AG04450 (cell line): ENCODE data around the gene GHRH. TPM values are rescaled to one million over a fixed set of nuclear protein-coding genes. Genes with fewer than 3 reads are reported as not detected.
A peak's percentile ranks its signal among the peaks of the same experiment; 100 is the strongest.

Experiments used
- CTCF ChIA-PET: fragments of 300-600, 350-600 bp; formaldehyde crosslinking; extraction: SDS; loops from one replicate; lab custom pipeline; 2022; ENCODE audit warnings: antibody characterized with exemption, inconsistent platforms; lab: Charles Lee
- POLR2A ChIA-PET: fragments of 350-600 bp; formaldehyde crosslinking; extraction: SDS; loops from one replicate; lab custom pipeline; 2021; ENCODE audit warnings: antibody characterized with exemption, inconsistent platforms; lab: Yijun Ruan, JAX
- DNase-seq: peaks from one replicate; pipeline ENCODE4 v3.0.0-alpha.2; 2011; ENCODE audit warnings: low read depth, low spot score
- H3K27ac ChIP-seq: one replicate; pipeline ENCODE4 v1.5.1; 2012; ENCODE audit warnings: low read depth, low read length, control low read depth
- H3K27me3 ChIP-seq: one replicate; pipeline ENCODE4 v1.6.0; 2012; ENCODE audit warnings: low read length; ENCODE audit not compliant: control insufficient read depth, insufficient read depth
- H3K4me3 ChIP-seq: 2 replicates; pipeline ENCODE4 v1.5.1; 2011; ENCODE audit warnings: mild to moderate bottlenecking, low read depth, low read length, control low read depth
- H3K9me3 ChIP-seq: 2 replicates; pipeline ENCODE4 v1.5.1; 2012; ENCODE audit warnings: low read length; ENCODE audit not compliant: control insufficient read depth, insufficient read depth
- polyA plus RNA-seq: library from polyadenylated mRNA; depleted of rRNA; stranded (reverse); fragments of >200 nt; gene quantifications from 2 replicates; pipeline ENCODE4 v1.2.3, GENCODE V29; 2011
- TF ChIP-seq, protein P1 (sequence below): IDR thresholded peaks from 2 replicates; pipeline ENCODE4 v1.5.1; 2011; ENCODE audit warnings: low read depth, low read length, control low read depth, inconsistent platforms

Gene GHRH
- polyA plus RNA-seq, 1 experiment, result not detected

DNA sequence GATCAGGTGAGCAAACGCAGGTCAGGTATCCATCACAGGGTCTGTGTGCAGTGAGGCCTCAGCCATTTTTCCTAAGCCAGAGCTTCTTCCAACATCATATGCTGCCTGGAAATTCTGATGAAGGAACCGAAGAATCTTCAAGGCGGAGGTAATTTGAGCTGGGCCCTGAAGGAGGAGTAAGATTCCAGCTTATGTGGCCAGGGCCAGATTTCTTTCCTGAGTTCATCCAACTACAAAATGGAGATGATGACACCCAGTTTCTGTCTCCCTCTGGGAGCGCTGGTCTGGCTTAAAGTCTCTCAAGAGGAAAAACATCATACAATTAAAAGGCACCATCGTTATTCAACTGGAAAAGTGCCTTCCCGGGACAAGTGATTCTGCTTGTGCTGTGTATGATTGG, 20.9 kb upstream of the GHRH start:
- Histone ChIP-seq H3K4me3 (no peak overlapping the region), H3K27ac (peak overlapping the region; percentile 31), H3K9me3 (no peaks in the 10 kb centered on the region), H3K27me3 (peaks cover 3% of the 10 kb centered on the region)
- ChIA-PET CTCF (interaction anchor here (0.6 to 2.8 kb wide), 11 partner anchors 10 to 252 kb away, joined by 3 to 34 read pairs (median 5); partner anchors contain the start of gene BLCAP), POLR2A (interaction anchor here (0.6 to 1.0 kb wide), 4 partner anchors 63 to 117 kb away, joined by 3 to 5 read pairs (median 3); no protein-coding TSS in a partner anchor)
- TF ChIP-seq, protein P1, sequence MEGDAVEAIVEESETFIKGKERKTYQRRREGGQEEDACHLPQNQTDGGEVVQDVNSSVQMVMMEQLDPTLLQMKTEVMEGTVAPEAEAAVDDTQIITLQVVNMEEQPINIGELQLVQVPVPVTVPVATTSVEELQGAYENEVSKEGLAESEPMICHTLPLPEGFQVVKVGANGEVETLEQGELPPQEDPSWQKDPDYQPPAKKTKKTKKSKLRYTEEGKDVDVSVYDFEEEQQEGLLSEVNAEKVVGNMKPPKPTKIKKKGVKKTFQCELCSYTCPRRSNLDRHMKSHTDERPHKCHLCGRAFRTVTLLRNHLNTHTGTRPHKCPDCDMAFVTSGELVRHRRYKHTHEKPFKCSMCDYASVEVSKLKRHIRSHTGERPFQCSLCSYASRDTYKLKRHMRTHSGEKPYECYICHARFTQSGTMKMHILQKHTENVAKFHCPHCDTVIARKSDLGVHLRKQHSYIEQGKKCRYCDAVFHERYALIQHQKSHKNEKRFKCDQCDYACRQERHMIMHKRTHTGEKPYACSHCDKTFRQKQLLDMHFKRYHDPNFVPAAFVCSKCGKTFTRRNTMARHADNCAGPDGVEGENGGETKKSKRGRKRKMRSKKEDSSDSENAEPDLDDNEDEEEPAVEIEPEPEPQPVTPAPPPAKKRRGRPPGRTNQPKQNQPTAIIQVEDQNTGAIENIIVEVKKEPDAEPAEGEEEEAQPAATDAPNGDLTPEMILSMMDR, result peak; percentile 71
- no peak for DNase-seq

DNA sequence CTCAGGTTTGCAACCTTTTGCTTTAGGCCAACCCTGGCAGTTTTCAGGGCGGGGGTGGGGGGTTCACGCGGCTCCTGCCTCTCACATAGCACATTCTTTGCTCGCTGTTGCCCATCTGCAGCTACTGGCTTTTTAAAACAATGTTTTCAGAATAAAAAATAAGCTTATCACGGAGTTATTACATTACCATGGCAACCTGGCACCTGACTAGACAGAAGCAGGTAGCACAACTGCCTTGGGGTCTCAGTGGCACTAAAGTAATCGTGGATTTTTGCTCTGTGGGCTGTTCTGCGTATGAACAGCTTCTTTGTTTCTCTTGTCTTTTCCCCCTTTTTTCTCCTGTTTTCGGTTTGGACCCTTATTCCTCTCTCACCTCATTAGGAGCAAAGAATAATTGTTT, 18.8 kb upstream of the GHRH start:
- POLR2A ChIA-PET, result no interaction called here
- CTCF ChIA-PET, result interaction anchor here (0.7 to 2.3 kb wide), 2 partner anchors 105 to 216 kb away, joined by 3 to 10 read pairs; no protein-coding TSS in a partner anchor
- Histone ChIP-seq H3K27me3 (no peaks in the 10 kb centered on the region), H3K9me3 (no peaks in the 10 kb centered on the region), H3K27ac (no peak overlapping the region), H3K4me3 (no peak overlapping the region)
- no peak for DNase-seq
- TF ChIP-seq, protein P1, result no peak

DNA sequence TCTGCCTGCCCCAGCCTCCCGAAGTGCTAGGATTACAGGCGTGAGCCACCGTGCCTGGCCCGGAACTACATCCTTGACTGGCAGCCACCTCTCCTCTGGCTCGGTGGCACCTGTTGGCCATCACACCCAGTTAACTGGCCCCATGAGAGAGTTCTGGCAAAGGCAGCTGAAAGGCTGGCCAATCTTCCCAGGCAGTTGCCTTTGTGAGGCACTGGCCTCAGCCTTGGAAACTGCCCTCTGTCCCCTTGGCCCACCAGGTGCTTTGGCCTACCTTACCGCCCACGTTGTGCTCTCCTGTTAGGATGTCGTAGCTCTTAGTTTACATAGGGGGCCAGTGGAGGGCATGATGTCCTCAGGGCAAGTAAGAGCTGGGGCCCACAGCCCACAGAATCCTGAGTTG, 18.2 kb upstream of the GHRH start:
- no peak overlapping the region for H3K4me3 ChIP-seq
- DNase-seq, result no peak
- no peaks in the 10 kb centered on the region for H3K27me3 ChIP-seq
- POLR2A ChIA-PET, result no interaction called here
- no peak overlapping the region for H3K27ac ChIP-seq
- H3K9me3 ChIP-seq, result no peaks in the 10 kb centered on the region
- CTCF ChIA-PET, result interaction anchor here (0.7 to 2.3 kb wide), 3 partner anchors 105 to 255 kb away, joined by 3 to 10 read pairs (median 3); no protein-coding TSS in a partner anchor
- TF ChIP-seq, protein P1, result no peak

DNA sequence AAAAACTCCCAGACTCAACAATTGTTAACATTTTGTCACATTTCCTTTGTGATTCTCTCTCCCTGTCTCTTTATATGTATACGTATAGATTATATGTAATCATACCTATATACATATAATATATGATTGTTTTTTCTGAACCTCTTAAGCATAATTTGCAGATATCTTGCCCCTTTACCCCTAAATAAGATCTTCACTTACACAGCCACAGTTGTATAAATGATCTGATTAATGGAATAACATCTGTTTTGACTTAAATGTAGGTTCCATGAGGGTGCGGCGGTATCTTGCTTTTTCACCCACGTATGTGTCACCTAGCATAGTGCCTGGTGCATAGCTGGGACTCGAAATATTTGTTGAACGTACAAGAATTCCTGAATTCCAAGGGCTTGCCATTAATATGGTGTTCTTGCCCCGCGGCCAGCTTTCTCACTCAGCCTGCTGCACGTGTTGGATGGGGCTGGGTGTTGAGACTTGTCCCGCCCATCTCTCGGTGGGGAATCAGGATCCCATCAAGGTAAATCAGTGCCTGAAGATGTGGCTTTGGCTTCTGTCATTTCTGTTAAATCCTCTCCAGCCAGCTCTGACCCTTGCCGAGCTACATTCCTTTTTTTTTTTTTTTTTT, 17.5 kb upstream of the GHRH start:
- H3K9me3 ChIP-seq, result no peaks in the 10 kb centered on the region
- TF ChIP-seq, protein P1, result no peak
- POLR2A ChIA-PET, result no interaction called here
- CTCF ChIA-PET, result interaction anchor here (0.6 to 2.3 kb wide), 3 partner anchors 106 to 270 kb away, joined by 3 to 10 read pairs (median 6); no protein-coding TSS in a partner anchor
- H3K27ac ChIP-seq, result no peak overlapping the region
- no peak for DNase-seq
- H3K4me3 ChIP-seq, result no peak overlapping the region
- H3K27me3 ChIP-seq, result no peaks in the 10 kb centered on the region

DNA sequence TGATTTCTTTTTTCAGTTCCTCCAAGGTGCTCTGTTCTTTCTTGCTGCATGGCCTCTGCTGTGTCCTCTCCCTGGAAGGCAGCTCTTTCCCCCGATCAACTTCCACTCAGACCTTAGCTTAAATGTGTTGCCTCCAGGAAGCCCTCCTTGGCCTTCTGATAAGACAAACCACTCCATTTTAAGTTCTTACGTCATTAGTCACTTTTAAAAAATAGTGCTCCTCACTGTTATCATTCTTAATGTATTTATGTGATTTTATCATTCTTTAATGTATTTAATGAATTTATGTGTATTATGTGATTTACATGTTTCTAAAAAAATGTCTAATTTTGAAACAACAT, 15.6 kb upstream of the GHRH start:
- Histone ChIP-seq H3K9me3 (no peaks in the 10 kb centered on the region), H3K27me3 (no peaks in the 10 kb centered on the region), H3K27ac (peak overlapping the region; percentile 91), H3K4me3 (no peak overlapping the region)
- CTCF ChIA-PET, result interaction anchor here (0.7 to 2.6 kb wide), 12 partner anchors 8 to 257 kb away, joined by 3 to 25 read pairs (median 3); partner anchors contain the start of gene MANBAL
- no peak for DNase-seq
- TF ChIP-seq, protein P1, result no peak
- POLR2A ChIA-PET, result interaction anchor here (0.5 to 1.8 kb wide), 6 partner anchors 12 to 256 kb away, joined by 3 to 9 read pairs (median 4); partner anchors contain the start of genes MANBAL and SRC
